NCI-H1105 treated with DMSO at 0.1 percent for 48 hours (cell line): ENCODE data around the gene SERPINE2.
A peak's percentile ranks its signal among the peaks of the same experiment; 100 is the strongest.

Experiments
- DNase-seq: peaks from one replicate; lab custom pipeline; 2025; lab: John Stamatoyannopoulos, UW

Gene SERPINE2

GRCh38 chr2:224039080-224039769 is at the start of gene SERPINE2:
Gene SERPINE2 (minus strand): TSS chr2:224039286. CDS start chr2:224001900, 37,386 bp downstream.
- peak; percentile 52 for DNase-seq

DNA sequence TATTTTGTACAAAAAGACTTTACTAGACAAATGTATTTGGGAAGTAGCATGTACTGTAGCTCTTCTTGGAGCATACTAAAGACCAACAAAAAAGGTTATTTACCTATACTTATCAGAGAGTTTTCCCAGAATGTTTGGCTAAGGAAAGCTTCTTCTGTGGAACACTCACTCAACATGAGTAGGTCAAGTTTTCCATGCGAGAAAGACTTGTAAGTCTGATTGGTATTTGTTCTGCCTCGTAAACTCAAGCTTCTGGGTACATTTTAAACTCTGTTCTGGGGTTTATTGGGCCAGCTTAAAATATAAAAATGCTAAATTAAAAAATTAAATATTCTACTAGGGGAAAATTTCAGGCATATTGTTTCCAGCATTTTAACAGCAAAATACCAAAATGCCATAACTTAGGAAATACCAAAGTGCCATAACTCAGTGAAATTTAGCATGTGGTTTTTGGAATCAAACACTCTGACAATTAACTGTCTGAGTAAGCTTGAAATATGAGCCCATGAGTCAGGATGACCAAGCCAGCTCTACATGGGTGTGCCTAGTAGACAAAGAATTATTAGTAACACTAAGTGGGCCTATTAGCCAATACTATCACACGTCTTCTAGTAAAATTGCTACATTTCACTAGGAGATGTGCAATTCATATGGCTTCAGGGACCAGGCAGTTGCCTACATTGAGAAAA is 47.3 kb upstream of the SERPINE2 start:
- no peak for DNase-seq

- no peak for DNase-seq
These were observed 46.7 kb upstream of the SERPINE2 start for GRCh38 chr2:224085811-224086210.

GRCh38 chr2:224085246-224085645 is 46.2 kb upstream of the SERPINE2 start:
- no peak for DNase-seq

- DNase-seq, result no peak
These were observed 45.3 kb upstream of the SERPINE2 start for GRCh38 chr2:224084266-224084892.

DNA sequence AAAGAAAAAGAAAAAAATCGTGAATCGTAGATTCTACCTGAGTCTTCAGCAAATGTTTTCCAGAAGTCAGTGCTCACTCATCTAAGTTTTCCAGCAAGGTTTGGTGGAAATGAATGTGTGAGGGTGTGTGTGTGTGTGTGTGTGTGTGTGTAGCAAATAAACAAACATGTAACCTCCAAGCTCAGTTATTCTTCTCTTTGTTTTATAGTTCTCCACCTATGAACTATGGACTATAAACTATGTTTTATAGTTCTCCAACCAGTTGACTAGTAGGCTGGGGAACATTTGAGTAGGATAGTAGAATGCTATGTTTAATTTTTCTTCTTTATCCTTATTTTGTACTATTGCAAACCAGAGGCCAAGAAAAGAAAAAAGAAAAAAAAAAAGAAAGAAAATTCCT is 44.6 kb upstream of the SERPINE2 start:
- DNase-seq, result no peak

GRCh38 chr2:224078656-224079055 is 39.6 kb upstream of the SERPINE2 start:
- DNase-seq, result no peak

GRCh38 chr2:224077773-224078507 is 38.9 kb upstream of the SERPINE2 start:
- DNase-seq, result no peak

- no peak for DNase-seq
These were observed 36.5 kb upstream of the SERPINE2 start for GRCh38 chr2:224075588-224075987.

DNA sequence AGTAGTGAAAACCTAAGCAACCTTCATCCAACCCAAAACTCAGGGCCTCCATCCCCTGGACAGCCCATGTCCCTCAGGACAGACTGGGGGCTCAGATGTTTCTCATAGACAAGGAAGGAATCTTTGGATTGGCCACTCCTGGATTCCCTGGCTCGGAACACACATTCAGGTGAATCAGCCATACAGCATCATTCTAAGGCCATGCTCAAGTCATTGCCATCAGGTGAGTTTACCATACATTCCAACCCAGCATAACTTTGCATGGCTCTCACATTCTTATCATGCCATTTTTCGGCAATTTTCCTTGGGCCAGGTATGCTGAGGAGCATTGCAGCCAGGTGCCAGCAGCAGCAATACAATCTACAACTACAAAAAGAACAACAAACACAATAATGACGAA is 34.6 kb upstream of the SERPINE2 start:
- DNase-seq, result no peak

GRCh38 chr2:224072541-224073188 is 33.6 kb upstream of the SERPINE2 start:
- DNase-seq, result no peak

DNA sequence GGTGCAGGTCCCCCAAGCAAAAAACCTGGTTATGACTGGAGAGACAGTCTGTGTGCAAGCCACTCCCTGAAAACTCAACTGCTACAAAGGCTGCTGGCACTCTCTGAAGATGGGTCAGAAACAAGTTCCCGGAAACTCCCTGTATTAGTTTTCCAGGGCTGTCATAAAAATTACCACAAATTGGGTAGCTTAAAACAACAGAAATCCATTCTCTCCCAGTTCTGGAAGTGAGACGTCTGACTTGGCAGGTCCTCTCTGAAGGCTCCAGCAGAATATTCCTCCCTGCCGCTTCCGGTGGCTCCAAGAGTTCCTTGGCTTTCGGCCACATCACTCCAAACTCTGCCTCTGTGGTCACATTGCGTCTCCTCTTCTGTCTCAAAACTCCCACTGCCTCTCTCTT is 30.1 kb upstream of the SERPINE2 start:
- DNase-seq, result no peak

GRCh38 chr2:224063298-224063648 is 24.2 kb upstream of the SERPINE2 start:
- DNase-seq, result no peak

DNA sequence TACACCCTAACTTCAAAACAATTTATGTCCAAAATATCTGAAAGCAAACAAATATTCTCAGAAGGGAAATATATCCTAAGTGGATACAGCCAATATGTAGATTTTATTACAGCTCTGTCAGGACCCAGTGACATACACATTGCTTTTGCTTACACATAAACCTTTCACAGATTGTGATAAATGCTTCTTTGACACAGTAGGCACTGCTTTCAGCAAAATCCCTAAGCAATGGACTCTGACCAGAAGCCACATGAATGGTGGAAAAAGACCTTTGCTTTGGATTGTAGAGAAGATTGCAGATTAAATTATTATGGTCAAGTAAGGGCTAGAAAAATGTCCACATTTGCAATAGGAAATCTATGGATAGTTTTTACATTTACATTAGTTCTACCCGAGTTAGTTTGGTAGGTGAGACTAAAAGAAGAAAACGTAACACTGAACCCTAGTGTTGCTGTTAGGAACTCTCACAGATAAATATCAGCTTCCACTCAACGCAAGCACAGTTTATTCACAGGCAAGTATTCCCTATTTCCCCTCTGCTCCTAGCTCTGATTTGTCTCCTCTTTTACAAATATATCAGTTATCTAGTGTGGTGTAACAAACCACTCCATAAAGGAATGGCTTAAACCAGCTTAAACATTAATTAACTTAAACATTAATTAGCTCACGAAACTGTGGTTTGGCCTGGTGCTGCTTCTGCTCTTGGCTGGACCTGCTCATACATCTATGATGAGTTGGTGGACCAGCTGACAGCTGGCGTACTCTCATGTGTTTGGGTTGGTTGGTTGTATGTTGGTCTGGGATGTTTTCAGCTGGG is 23.6 kb upstream of the SERPINE2 start:
- no peak for DNase-seq

DNA sequence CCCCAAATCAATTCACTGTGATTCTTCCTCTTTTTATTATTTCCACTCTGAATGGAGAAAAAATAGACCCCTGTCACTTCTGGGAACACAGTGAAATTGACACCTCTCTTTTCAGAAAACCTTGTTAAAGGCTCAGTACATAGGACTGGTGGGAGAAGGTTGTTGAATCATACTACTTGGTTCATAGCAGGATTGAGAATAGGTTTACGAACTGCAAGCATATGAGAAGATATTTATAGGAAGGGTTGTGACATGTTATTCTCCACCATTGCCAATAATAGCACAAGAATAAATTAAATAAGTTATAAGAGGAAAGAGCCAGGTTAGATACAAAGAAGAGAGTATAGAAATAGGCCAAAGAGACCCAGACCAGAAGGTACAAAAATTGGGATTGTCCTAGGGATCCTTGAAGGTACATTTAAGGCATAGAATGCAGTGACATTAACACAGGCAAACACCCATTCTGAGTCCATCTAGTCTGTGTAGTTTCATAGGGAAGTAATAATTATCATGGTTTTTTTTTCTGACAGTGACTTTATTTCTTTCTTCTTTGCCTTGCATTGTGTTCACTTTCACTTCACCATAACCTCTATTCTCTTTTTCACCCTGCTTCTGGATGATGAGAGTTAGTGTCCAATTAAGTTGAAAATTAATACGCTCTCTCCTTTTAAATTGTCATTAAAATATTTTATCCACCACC is 21.8 kb upstream of the SERPINE2 start:
- no peak for DNase-seq

DNA sequence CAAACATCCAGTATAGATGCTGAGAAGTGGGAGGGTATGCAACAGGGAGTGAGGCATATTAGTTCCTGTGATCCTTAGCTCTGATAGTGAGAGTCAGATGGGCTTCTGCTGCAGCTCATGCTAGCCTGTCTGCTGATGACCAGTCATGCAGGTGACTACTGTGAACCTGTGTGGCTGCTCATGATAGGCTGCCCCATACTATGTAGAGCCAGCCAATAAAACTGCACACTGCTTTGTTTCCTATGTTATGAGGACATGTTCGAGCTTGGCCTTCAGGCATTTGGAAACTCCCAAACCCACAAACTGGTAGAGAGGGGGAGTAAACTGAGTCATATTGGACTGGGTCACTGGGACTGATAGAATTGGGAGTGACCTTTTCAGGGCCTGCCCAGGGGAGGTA is 20.1 kb upstream of the SERPINE2 start:
- no peak for DNase-seq

- no peak for DNase-seq
These were observed 19.1 kb upstream of the SERPINE2 start for GRCh38 chr2:224058048-224058775.

GRCh38 chr2:224056889-224057288 is 17.8 kb upstream of the SERPINE2 start:
- no peak for DNase-seq

DNA sequence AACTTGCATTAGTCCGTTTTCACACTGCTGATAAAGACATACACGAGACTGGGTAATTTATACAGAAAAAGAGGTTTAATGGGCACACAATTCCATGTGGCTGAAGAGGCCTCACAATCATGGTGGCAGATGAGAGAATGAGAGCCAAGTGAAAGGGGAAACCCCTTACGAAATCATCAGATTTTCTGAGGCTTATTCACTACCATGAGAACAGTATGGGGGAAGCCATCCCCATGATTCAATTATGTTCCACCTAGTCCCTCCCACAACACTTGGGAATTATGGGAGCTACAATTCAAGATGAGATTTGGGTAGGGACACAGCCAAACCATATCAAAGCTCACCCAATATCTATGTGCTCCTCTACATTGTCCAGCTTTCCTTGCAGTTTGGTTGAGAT is 16.0 kb upstream of the SERPINE2 start:
- no peak for DNase-seq

DNA sequence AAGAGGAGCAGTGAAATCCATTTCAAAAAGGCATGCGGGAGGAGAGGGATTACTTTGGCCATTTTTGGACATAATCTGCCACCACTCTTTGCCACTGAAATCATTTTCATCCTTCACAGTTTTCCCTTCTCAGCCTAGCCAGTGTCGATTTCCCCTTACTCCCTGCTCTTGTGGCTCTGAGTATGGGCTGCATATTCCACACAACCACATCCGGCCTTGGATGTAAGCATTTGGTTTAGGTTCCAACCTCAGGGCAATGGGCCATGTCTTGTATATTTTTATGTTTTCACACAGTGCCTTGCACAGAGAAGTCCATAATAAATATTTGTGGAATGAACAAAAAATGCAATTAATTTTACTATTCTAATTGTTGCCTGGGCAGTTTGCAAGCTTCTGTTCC is 7.7 kb upstream of the SERPINE2 start:
- DNase-seq, result no peak
